Rectal smooth muscle tissue (tissue), 1 donor: Measurements from ENCODE around the gene PHF2.

Experiments
- H3K27ac ChIP-seq: one replicate; pipeline ENCODE4 v1.7.0; 2013; ENCODE audit warnings: low read depth, low read length, inconsistent platforms
- H3K27me3 ChIP-seq: one replicate; pipeline ENCODE4 v1.7.0; 2013; ENCODE audit warnings: low read length; ENCODE audit not compliant: control insufficient read depth, insufficient read depth
- H3K36me3 ChIP-seq: one replicate; pipeline ENCODE4 v1.7.0; 2013; ENCODE audit warnings: low read length; ENCODE audit not compliant: control insufficient read depth, insufficient read depth
- H3K4me1 ChIP-seq: one replicate; pipeline ENCODE4 v1.7.0; 2013; ENCODE audit warnings: low read length; ENCODE audit not compliant: control insufficient read depth, insufficient read depth
- H3K4me3 ChIP-seq: one replicate; pipeline ENCODE4 v1.7.0; 2013; ENCODE audit warnings: low read length
- H3K9ac ChIP-seq: one replicate; pipeline ENCODE4 v1.7.0; 2013; ENCODE audit warnings: low read length

Gene PHF2

DNA sequence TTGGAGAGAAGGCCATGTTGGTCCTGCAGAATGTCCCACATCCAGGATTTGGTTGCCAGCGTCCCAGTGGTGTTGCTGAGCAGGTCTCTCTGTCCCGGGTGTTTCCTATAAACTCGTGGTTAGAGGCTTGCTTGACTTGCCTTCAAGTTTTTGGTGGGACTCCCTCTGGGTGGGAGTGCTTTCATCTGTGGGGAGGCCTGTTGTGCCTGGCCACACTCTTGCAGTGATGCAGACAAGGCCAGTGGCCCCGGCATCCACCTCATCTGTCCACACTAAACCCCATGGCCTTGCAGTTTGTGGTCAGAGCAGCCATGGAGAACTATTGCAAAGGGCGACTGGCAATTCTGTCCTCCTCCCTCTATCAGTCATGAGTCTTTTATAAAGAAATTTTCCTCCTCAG, 71.8 kb downstream of the PHF2 start:
- H3K36me3 ChIP-seq, result peaks cover 43% of the 10 kb centered on the region

GRCh38 chr9:93648836-93649235, 72.5 kb downstream of the PHF2 start:
- Histone ChIP-seq H3K27ac (no peak overlapping the region), H3K36me3 (peaks cover 43% of the 10 kb centered on the region), H3K4me3 (no peak overlapping the region), H3K9ac (no peak overlapping the region), H3K4me1 (no peaks in the 10 kb centered on the region), H3K27me3 (no peaks in the 10 kb centered on the region)

More for the DNA sequence above, 71.8 kb downstream of the PHF2 start:
- Histone ChIP-seq H3K27ac (no peak overlapping the region), H3K4me3 (no peak overlapping the region), H3K27me3 (no peaks in the 10 kb centered on the region), H3K4me1 (peaks cover 4% of the 10 kb centered on the region), H3K9ac (no peak overlapping the region)

- H3K4me3 ChIP-seq, result no peak overlapping the region
These were observed 73.4 kb downstream of the PHF2 start for GRCh38 chr9:93649610-93650261.

DNA sequence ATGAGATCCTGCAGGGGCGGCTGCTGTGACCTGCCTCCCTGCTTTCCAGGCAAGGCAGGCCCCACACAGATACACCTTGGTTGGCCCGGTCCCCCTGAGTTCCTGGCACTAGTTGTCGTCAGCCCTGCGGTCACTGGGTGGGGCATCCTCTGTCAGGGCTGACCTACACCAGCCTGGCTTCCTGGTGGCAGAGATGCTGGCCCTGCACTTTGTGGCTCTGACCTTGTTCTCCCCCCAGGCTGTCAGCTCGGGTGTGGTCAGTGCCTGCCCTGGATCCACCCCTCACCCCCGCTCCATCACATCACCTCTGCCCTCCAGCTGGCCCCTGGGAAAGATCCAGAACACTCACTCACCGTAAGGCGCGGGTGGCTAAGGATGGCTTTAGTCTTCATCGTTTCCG, 74.1 kb downstream of the PHF2 start:
- Histone ChIP-seq H3K27me3 (no peaks in the 10 kb centered on the region), H3K36me3 (peaks cover 44% of the 10 kb centered on the region), H3K27ac (no peak overlapping the region), H3K9ac (no peak overlapping the region), H3K4me3 (no peak overlapping the region), H3K4me1 (no peaks in the 10 kb centered on the region)

More at GRCh38 chr9:93649610-93650261, 73.4 kb downstream of the PHF2 start:
- Histone ChIP-seq H3K27me3 (no peaks in the 10 kb centered on the region), H3K4me1 (no peaks in the 10 kb centered on the region), H3K9ac (no peak overlapping the region), H3K27ac (no peak overlapping the region), H3K36me3 (peaks cover 46% of the 10 kb centered on the region)

GRCh38 chr9:93651521-93651950, 75.2 kb downstream of the PHF2 start:
- Histone ChIP-seq H3K36me3 (peaks cover 43% of the 10 kb centered on the region), H3K4me3 (no peak overlapping the region)

GRCh38 chr9:93652604-93653592, 76.5 kb downstream of the PHF2 start:
- Histone ChIP-seq H3K36me3 (peaks cover 45% of the 10 kb centered on the region), H3K4me3 (no peak overlapping the region), H3K27ac (no peak overlapping the region), H3K9ac (no peak overlapping the region), H3K4me1 (no peaks in the 10 kb centered on the region), H3K27me3 (no peaks in the 10 kb centered on the region)

More at GRCh38 chr9:93651521-93651950, 75.2 kb downstream of the PHF2 start:
- H3K27ac ChIP-seq, result no peak overlapping the region
- H3K27me3 ChIP-seq, result no peaks in the 10 kb centered on the region
- no peaks in the 10 kb centered on the region for H3K4me1 ChIP-seq
- no peak overlapping the region for H3K9ac ChIP-seq

- H3K27me3 ChIP-seq, result no peaks in the 10 kb centered on the region
- H3K27ac ChIP-seq, result no peak overlapping the region
- no peak overlapping the region for H3K4me3 ChIP-seq
- H3K9ac ChIP-seq, result no peak overlapping the region
- no peaks in the 10 kb centered on the region for H3K4me1 ChIP-seq
- H3K36me3 ChIP-seq, result peaks cover 45% of the 10 kb centered on the region
These were observed 77.4 kb downstream of the PHF2 start for GRCh38 chr9:93653760-93654159.

DNA sequence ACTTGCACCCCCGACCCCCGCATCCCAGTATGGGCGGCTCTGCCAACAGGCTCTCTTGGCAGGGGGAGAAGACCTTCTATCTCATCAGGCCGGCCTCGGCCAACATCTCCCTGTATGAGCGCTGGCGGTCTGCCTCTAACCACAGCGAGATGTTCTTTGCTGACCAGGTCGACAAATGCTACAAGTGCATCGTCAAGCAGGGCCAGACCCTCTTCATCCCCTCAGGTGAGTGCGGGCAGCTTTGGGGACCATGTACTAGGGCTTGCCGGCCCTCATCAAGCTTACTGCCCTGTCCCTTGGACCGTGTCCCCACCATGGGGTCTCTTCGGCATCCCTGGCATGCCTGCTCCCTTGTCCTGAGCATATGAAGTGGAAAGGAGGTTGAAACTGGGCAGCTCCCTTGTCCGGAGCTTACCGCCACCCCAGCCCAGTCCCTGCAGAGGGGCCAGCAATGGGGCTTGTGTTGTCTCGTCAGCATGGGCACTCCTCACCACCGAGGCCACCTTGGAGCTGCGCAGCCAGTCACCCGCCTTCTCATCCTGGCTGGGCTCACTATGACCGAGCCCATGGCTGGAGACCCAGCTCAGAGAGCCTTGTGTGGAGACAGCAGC, 78.1 kb downstream of the PHF2 start:
- Histone ChIP-seq H3K27ac (no peak overlapping the region), H3K36me3 (peaks cover 47% of the 10 kb centered on the region), H3K27me3 (no peaks in the 10 kb centered on the region), H3K4me1 (no peaks in the 10 kb centered on the region), H3K4me3 (no peak overlapping the region), H3K9ac (no peak overlapping the region)

DNA sequence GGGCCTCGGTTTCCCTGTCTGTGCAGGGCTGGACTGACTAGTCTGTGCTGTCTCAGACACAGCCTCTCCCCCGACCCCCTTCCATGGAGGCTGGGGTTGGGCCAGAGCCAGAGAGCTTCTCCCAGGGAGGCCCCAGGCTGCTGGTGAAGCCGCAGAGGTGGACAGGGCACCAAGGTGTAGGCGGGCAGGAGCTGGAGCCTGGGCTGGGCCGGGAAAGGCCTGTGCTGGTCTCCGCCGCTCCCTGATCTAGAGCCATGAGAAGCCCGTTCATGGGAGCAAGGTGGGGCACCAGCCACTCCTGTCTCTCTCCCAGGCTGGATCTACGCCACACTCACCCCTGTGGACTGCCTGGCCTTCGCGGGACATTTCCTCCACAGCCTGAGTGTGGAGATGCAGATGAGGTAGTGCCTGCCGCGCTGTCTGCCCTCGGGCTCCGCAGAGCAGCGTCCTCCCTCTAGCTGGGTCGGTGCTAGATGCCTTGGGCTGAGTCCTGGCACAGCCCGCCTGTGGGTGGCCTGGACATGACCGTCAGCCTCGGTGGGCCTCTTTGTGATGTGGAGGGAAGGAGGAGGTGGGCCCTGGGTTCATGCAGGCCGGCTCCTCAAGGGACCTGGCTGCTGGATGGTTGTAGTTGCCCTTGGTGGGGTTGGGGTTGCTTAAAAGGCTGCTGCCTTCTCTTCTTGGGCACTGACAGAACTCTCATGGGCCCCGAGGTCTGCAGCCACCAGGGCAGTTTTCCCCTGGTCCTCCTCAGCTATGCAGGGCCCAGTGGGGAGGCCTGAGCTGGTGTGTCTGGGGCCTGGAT, 79.4 kb downstream of the PHF2 start:
- Histone ChIP-seq H3K9ac (no peak overlapping the region), H3K27me3 (no peaks in the 10 kb centered on the region), H3K4me3 (no peak overlapping the region), H3K36me3 (peaks cover 42% of the 10 kb centered on the region), H3K27ac (no peak overlapping the region), H3K4me1 (no peaks in the 10 kb centered on the region)

DNA sequence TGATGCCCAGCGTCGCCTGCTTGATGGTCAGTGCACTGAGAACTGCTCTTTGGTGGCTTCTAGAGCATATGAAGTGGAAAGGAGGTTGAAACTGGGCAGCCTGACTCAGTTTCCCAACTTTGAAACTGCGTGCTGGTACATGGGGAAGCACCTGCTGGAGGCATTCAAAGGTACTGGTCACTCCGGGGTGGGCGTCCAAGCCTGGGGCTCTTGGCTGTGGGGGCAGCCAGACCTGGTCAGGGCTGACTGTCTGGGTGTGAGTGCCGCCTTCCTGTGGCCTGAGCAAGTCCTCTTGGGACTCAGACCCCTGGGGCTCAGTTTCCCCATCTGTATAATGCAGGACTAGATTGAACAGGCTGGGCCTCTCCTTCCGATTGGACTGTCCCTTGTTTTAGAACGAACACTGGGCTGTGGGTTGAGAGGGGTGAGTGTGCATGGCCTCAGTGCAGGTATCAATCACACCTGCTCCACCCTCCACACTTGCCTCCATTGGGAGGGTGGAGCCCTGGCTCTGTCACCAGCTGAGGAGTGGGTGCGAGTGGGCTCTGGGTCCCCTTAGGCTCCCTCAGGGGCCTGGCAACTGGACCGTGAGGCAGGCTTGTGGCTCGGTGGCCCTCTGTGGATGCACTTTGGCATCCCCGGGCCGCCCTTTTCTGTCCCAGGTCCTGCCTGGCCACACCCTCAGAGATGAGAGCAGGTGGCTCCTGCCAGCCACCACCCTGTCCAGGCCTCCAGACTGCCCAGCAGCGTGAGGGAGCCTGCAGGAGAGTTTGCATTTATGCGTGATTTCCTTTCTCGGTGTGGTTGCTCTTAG, 80.2 kb downstream of the PHF2 start:
- no peak overlapping the region for H3K4me3 ChIP-seq
- no peaks in the 10 kb centered on the region for H3K27me3 ChIP-seq
- H3K36me3 ChIP-seq, result peaks cover 38% of the 10 kb centered on the region
- no peak overlapping the region for H3K27ac ChIP-seq
- no peak overlapping the region for H3K9ac ChIP-seq
- no peaks in the 10 kb centered on the region for H3K4me1 ChIP-seq

GRCh38 chr9:93657331-93658111, 81.1 kb downstream of the PHF2 start:
- Histone ChIP-seq H3K27ac (no peak overlapping the region), H3K36me3 (peaks cover 38% of the 10 kb centered on the region), H3K9ac (no peak overlapping the region), H3K27me3 (no peaks in the 10 kb centered on the region), H3K4me1 (no peaks in the 10 kb centered on the region), H3K4me3 (no peak overlapping the region)
